ENCODE results near the gene ZNF441.

GRCh38 chr19:11736696-11737095 is 30.1 kb upstream of the ZNF441 start:
- TF ChIP-seq CTCF (IDR thresholded peaks at IDR 0.05; ENCODE audit: insufficient read depth, low read length, poor library complexity, severe bottlenecking) (no peak), EZH2phosphoT487 (conservative IDR thresholded peaks at IDR 0.05; ENCODE audit: low read length) (no peak)
